T-helper 1 cell treated with Interleukin-12 subunit alpha and Interleukin-12 subunit beta and Interleukin-4 antibody, amounts not matched to agents 30 ng/mL and 1 ng/mL, for 36 hours (primary cell): Measurements from ENCODE around the gene ADAMTS9. TPM values are rescaled to one million over a fixed set of nuclear protein-coding genes. Genes with fewer than 3 reads are reported as not detected.

Experiments used
- intact Hi-C: fragments of 100-400 bp; cut with micrococcal nuclease; formaldehyde crosslinking; loops from one replicate; pipeline ENCODE4 v1.15.1; 2024
- total RNA-seq: library from RNA; stranded (reverse); gene quantifications from 2 replicates; pipeline ENCODE4 v1.2.3, GENCODE V29; 2022

ADAMTS9 gene
- total RNA-seq, 1 donor from 2014 or later: not detected

DNA sequence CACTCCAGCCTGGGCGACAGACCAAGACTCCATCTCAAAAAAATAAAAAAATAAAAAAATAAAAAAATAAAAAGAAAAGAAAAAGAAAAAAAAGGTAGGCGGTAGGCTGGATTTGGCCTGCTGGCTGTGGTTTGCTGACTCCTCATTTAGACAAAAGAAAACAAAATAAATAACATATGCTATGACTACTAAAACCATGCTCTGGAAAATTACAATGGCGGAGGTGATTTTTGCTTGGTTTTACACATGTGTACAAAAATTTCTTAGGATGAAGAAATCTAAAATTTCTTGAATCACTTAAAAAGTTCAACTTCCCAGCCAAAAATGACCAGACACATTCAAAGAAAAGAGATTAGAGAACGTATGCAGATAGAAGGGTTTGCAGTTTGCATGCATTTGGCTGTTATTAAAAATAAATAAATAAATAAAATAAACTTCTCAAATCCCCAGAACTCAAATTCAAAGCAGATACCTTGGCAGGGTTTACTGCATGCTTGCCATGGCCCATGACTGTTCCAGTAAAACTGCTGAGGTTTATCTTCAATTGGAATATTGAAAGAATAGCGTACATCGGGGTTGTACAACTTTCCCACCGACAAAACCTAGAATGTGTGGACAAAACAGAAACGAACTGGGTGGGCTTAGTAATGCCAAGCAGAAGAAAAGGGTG lies 65.9 kb downstream of the ADAMTS9 start:
- intact Hi-C loops: no loop called here

DNA sequence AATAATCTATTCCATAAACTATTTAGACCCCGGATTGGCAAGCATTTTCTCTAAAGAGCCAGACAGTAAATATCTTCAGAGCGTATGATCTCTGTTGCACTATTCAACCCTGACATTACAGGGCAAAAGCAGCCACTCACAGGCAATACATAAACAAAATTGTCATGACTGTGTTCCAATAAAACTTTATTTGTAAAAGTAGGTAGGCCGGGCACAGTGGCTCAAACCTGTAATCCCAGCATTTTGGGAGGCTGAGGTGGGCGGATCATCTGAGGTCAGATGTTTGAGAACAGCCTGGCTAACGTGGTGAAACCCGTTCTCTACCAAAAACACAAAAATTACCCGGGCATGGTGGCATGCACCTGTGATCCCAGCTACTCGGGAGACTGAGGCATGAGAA lies 66.5 kb downstream of the ADAMTS9 start:
- intact Hi-C loops: no loop called here

DNA sequence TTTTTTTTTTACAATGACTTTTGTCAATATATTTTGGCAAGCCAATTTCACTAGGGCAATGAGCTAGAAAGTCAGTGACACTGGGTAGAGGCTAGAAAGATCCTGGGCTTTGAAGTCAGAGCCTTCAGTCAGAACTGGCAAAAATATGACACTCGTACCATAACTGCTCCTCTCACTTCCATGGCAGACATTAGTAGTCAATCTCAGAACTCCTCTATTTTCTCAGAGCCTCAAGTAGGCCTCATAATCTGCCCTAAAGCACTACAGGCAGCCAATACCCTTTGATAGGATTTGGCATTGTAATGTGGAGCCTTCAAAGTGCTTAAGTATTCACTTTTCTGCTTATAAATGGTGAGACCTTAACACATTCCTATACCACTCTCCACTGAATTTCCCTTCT lies 67.8 kb downstream of the ADAMTS9 start:
- intact Hi-C loops: no loop called here

DNA sequence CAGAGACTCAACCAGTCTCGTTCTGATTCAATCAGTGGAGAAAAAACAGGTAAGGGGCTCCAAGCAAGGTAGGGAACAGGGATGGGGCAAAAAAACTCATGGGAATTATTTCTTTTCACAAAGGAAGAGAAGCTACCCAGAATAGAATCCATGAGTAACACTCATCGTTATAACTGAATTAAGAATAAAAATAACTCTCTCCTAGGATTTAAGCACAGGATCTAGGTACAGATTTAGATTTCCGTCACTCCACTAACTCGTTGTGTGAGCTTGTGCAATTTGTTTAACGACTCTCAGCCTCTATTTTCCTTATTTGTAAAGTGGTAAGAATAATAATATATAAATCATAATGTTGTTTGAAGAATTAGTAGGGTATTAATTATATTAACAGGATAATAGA lies 68.6 kb downstream of the ADAMTS9 start:
- intact Hi-C loops: no loop called here

DNA sequence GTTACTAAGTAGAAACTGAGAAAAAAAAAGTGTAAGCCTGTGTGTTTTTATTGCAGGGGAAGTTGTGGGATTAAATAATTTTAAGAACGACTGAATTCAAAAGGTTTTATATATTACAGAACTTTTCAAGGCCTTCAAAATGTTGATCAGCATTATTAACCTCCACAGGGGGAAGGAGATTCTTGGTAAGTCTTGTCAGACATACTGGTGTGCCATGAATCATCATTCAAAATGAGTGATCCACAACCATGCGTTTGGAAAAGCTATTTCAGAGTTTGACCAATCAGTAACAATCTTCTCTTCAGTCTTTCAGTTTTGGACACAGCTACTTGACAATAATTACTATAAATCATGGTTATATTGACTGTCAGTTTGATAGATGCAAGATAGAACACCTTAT lies 70.2 kb downstream of the ADAMTS9 start:
- intact Hi-C loops: no loop called here

DNA sequence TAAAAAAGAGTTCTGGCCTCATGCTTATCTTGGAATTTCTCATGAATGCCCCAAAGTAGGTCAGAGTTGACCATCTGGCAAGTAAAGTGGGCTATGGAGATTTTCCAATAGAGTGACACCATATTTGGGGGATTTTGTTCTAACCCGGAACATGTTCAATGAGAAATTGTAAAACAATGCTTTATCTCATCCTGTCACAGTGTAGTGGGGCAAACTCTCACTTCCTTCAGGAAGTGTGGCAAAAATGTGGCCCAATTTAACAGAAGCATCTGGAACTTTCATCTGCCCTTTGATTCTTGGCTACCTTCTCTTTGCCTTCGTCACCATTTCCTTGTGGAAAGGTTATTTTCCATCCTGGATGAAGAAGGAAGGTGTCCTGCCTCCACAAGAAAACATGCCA lies 70.8 kb downstream of the ADAMTS9 start:
- intact Hi-C loops: no loop called here

DNA sequence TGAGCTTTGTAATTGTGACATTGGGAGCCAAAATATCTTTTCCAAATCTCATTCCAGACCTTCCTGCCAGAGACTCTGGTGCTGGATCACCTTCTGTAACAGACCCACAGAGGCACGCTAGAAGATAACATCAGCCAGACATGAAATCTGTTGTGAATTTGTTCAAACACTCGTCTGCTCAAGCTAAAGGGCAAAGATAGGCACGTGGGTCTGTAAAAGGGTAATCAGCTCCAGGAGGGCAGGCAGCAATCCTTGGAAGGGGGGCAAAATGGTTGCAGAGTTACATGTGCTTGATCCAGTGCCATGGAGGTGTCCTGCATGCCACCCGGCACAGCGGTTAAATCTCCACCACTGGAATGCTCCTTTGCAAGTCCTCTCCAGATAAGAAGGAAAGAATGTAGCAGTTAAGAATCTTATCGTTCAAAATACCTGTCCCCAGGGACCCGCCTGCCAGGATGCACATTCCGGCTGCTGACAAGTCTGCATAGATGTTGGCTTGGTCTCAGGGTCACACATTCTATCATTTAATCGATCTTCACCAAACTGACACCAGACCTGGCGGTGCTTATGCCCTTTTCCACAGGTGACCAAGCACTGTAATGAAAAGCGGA lies 74.8 kb downstream of the ADAMTS9 start:
- intact Hi-C loops: no loop called here

DNA sequence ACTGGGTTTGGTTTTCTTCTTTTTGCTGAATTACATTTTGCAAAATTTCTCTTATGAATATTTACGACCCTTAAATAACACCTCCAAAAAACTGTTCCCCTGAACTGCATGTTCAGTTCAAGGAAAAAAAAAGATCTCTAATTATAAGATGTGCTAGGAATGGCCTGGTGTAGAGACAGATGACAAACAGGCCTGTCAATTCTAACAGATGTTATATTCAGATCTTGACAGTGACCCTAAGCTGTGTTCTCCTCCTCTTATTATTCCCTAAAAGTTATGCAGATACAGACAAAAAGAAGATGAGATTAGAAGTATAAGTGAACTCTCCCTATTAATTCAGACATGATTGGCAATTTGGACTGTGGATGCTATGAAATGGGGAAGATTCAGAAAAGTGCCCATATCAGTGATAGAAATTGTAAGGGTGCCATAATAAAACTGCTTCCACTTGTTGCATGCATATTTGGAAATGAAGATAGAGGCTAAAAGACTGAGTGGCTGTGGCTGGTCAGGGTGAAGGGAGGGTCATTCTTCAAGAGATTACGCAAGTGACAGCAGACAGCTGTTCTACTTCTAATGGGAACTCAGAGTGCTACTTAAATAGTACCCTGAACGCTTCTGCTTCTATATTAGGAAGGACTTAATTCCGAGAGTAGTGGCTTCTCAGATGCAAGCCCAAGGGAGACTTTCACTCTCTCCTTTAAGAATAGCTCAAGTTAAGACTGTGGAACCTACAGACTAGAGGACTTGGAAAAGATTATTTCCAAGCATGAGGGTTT lies 75.5 kb downstream of the ADAMTS9 start:
- intact Hi-C loops: no loop called here

DNA sequence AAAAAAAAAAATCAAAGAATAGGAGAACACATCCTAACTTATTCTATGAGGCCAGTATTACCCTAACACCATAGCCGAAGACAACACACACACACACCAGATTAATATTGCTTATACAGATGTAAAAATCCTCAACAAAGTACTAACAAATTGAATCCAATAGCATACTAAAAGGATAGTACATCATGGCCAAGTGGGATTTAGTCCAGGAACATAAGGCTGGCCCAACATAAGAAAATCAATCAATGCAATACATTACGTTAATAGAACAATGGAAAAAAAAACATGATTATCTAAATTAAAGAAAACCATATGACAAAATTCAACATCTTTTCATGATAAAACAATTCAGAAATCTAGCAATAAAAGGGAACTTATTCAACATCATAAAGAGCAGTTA lies 79.1 kb downstream of the ADAMTS9 start:
- intact Hi-C loops: no loop called here

DNA sequence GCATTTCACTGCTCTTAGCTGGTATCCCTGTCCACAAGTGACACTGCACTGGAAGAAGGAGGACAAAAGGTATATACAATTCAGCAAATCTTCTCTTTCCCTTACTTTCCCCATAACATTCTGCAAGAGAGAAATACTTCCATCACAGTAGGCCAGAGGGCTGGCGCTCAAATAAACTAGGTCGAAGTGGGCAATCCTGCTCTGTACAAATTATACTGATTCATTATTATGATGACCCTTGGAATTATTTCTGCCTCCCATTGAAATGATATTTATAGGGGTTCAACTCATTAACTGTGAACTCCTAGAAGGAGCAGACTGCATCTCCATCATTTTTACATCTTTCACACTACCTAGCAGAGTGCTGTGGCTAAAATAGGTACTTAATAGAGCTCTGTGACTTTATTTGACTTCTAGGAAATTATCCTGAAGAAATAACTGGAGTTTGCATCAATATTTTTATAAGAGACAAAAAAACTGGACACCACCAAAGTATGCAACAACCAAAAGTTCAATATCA lies 80.7 kb downstream of the ADAMTS9 start:
- intact Hi-C loops: no loop called here

DNA sequence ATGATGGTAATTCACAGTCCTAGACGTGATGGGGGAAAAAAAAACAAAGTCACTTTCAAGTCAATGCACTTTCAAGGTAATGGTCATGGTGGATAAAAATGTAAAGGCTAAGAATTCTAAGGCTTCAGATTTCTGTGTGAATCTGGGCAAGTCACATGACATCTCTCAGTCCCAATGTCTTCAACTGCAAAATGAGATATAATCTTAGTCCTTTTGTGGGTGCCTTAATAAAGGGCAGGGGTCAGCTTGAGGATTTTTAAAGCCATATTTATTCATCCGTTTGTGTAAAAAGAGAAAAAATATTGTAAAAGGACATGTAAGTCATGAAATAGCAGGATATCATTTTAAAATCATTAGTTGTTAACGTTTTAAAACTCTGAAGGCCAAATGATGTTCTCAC lies 83.5 kb downstream of the ADAMTS9 start:
- intact Hi-C loops: no loop called here

DNA sequence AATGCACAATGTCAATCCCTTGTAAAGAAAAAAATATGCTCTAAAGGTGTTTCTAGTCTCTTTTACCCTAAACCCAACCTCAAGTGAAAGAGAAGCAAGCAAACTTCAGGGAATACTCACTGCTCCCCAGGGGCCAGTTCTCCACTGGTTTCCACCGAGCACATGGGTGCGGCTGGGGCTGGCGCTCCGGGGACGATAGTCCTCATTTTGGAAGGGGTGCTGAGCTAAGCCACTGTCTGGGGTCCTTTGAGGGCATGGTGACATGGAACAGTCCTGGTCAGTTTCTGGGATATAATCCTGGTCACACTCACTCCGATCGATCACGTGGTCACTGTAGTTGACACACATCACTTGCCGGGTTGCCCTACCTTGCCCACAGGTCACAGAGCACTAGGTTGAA lies 86.0 kb downstream of the ADAMTS9 start:
- intact Hi-C loops: no loop called here

DNA sequence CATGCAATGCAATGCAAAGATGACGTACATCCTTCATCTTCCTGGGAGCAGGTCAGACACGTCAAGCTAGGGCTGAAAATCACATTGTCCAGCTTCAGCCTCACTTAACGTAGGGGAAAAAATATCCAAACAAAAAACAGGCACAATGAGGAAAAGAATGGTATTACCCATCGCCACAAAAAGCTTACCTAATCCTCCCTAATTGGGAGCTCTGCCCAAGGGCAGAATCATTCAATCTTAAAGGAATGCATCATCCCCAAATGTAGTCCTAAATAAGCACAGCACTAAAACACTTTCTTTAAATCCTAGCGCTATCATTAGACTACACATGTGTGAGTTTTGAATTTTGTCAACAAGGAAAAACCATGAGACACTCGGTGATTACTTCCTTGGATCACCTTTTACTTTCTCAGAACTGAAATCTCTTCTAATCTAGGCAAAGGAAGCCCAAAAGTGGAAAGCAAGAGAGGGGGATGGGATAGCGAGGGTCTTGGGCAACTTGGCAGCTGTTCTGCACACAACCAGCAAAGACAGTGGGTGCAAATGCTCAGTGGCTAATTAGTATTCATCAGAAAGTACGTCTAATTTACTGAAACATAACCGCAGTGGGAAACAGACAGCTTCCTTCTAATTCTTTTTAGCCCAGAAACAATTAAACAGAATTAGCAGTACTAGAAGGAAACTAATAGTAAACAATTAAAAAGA lies 87.4 kb downstream of the ADAMTS9 start:
- intact Hi-C loops: no loop called here

DNA sequence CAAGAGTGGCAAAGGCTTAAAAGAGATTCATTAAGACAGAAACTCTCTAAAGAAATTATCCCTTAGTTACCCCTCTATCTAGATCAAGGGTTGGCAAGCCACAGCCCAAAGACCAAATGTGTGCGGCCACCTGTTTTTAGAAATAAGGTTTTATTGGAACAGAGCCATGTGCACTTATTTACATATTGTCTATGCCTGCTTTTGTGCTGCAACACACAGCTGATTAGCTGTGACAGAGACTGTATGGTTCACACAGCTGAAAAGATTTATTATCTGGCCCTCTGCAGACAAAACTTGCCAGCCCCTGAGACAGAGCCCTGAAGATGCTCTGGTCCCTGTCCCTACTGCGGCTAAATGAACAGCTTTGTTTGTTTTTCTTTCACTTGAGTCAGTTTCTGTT lies 88.1 kb downstream of the ADAMTS9 start:
- intact Hi-C loops: no loop called here

DNA sequence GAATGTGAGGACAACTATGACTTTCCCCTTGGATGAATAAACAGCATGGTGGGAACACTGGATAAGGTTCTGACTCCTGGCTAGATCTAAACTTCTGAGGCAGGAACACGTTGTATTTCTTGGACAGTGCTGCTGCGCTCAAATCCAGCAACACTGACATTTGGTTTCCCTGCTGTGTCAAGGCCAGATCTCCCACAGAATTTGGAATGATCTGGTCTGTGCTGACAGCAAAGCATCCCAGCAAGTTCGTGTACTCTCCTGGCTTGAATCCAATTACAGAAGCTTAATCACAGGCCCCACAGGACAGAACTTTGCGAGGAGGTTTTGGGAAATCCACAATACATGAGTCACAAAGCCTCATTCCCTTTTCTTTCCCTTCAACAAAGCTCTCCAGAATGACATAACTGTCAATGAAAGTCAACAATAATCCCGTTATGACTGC lies 92.5 kb downstream of the ADAMTS9 start:
- intact Hi-C loops: no loop called here

DNA sequence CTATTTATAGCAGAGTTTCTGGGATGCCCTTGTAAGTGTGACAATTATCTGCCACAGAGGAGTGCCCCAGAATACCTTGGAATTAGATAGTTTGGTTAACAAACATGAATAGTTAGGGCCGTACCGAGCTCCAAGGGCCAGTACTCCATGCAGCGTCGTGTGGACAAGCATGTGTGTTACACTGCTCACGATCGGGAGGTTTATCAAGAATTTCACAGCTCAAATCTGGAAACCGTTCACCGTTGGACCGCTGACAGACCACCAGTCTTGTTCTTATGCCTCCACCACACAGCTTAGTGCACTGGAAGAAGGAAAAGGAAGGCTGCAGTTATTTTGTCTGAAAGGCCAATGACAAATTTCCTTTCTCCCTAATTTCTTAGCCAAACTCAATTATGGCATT lies 93.7 kb downstream of the ADAMTS9 start:
- intact Hi-C loops: no loop called here

DNA sequence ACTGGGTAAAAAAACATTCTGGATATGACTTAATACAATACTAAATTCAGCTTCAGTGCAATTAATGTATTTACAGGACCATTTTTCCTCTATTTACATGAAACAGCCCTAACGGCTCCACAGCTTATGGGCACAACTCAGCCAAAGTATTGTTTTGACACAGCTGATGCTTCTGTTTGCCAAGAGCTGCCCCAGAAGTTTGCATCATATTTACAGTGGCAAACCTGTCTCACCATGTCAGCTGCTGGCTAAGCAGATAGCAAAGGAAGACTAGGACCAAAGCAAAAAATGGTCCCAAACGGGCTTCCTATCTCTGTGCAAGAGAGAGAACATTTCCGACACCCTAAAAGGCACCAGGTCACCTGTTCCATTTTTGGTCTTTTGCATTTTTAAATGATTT lies 94.5 kb downstream of the ADAMTS9 start:
- intact Hi-C loops: no loop called here

DNA sequence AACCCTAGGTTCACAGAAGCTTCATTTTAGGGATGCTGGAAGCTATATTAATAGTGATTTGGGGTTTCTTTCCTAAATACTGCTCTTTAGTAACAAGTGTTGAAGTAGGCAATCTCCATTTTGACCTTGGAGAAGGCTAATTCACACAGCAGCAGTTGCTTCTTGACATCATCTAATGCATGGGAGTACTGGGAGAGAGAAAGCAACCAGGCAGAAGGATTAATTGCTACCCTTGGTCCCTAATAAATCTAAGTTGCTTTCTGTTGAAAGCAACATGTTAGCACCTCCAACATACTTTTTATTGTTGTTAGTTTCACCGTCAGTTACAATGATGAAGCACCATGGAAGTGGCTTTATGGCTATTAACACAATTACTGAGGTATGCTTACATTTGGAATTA lies 96.2 kb downstream of the ADAMTS9 start:
- intact Hi-C loops: no loop called here

DNA sequence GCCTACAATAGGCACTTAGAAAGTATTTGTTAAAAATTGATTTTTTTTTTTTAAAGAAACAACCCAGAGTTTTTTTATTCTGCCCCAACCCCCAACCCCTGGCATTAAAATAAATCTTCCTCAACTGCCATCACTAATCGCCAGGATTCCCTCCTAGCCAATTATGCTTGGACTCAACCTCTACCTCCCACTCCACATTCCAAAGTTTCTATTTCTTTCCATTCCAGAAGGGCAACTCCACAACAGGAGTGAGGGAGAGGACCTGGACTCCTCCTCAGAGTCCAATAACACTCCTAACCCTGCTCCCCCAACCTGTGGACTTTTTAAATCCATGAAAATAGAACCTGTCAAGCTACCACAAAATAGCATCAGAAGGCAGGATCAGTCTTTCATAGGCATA lies 99.4 kb downstream of the ADAMTS9 start:
- intact Hi-C loops: no loop called here

DNA sequence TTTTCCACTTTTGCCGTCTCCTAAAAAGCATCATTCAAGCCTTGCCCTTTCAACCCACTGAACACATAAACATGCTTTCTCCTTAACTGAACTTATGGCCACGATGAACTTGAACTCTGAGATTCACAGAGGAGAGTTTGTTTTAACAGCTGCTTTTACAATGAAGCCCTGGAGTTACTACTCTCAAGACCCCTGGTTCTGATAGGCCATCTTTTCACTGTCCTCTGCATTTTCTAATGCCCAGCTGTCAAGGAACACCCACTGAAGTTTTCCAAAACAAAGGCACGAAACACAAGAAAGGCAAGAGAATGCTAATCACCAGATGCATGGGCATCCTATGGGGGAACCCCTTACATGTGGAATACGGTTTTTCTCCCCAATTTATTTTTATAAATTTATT lies 100.8 kb downstream of the ADAMTS9 start:
- intact Hi-C loops: no loop called here

DNA sequence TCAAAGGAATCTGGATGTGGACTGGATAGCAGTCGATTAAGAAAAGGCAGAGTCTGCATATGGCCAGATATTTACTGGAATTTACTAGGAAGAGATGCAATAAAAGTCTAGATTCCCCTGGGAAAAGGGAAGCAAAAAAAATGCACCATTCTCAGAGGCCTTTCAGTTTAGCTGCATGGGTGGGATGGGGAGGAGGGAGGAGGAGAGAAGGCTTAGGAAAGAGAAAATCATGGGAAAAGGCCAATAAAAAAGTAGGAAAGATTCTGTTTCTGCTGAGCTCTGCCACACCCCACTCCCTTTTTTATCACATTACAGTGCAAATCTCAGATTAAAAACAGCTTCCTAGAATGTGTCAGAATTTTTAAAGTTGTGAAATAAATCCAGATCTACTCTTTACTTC lies 103.6 kb downstream of the ADAMTS9 start:
- intact Hi-C loops: no loop called here

DNA sequence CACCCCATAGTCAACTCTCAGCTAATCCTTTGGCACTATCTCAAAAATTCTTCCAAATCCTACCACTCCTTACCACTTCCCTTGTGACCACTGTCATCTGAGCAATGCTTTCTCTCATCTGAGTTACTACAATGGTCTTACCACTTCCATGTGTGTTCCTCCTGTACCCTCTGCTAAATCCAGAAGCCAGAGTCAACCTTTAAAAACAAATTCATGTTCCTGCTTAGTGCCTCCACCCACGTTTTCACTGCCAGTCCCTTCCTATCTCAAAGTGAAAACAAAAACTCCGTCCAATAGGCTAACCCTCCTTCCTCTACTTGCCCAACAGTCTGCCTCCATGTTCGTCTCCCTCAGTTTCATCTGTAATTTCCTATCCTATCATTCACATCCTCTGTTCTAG lies 109.0 kb downstream of the ADAMTS9 start:
- intact Hi-C loops: no loop called here
